ENCODE results near the gene NEDD9.
A peak's percentile ranks its signal among the peaks of the same experiment; 100 is the strongest.

The NEDD9 gene

GRCh38 chr6:11263291-11263775, 30.9 kb upstream of the NEDD9 start:
- no peak overlapping the region for H3K27ac ChIP-seq
- peak; percentile 20 for DNase-seq (ENCODE audit: low read depth, low spot score)

- DNase-seq (ENCODE audit: low read depth, low spot score), result no peak
- no peak overlapping the region for H3K27ac ChIP-seq
Observed at GRCh38 chr6:11262242-11262641, 29.8 kb upstream of the NEDD9 start.

- DNase-seq (ENCODE audit: low read depth, low spot score), result no peak
- no peak overlapping the region for H3K27ac ChIP-seq
Observed at GRCh38 chr6:11260249-11261038, 28.0 kb upstream of the NEDD9 start.

- DNase-seq (ENCODE audit: low read depth, low spot score), result no peak
- no peak overlapping the region for H3K27ac ChIP-seq
Observed at GRCh38 chr6:11258260-11259237, 26.1 kb upstream of the NEDD9 start.

- no peak for DNase-seq (ENCODE audit: low read depth, low spot score)
- no peak overlapping the region for H3K27ac ChIP-seq
Observed at GRCh38 chr6:11255610-11256009, 23.1 kb upstream of the NEDD9 start.

- H3K27ac ChIP-seq, result no peak overlapping the region
- DNase-seq (ENCODE audit: low read depth, low spot score), result no peak
Observed at GRCh38 chr6:11253594-11253993, 21.1 kb upstream of the NEDD9 start.

GRCh38 chr6:11251553-11252360, 19.3 kb upstream of the NEDD9 start:
- peak overlapping the region; percentile 22 for H3K27ac ChIP-seq
- DNase-seq (ENCODE audit: low read depth, low spot score), result no peak

GRCh38 chr6:11250108-11250507, 17.6 kb upstream of the NEDD9 start:
- no peak for DNase-seq (ENCODE audit: low read depth, low spot score)
- H3K27ac ChIP-seq, result no peak overlapping the region

GRCh38 chr6:11248974-11249761, 16.7 kb upstream of the NEDD9 start:
- H3K27ac ChIP-seq, result no peak overlapping the region
- no peak for DNase-seq (ENCODE audit: low read depth, low spot score)

GRCh38 chr6:11246722-11247121, 14.3 kb upstream of the NEDD9 start:
- DNase-seq (ENCODE audit: low read depth, low spot score), result no peak
- no peak overlapping the region for H3K27ac ChIP-seq

- H3K27ac ChIP-seq, result no peak overlapping the region
- DNase-seq (ENCODE audit: low read depth, low spot score), result no peak
Observed at GRCh38 chr6:11245381-11246256, 13.2 kb upstream of the NEDD9 start.

- no peak overlapping the region for H3K27ac ChIP-seq
- no peak for DNase-seq (ENCODE audit: low read depth, low spot score)
Observed at GRCh38 chr6:11244387-11245126, 12.1 kb upstream of the NEDD9 start.

- no peak for DNase-seq (ENCODE audit: low read depth, low spot score)
- H3K27ac ChIP-seq, result no peak overlapping the region
Observed at GRCh38 chr6:11243861-11244260, 11.4 kb upstream of the NEDD9 start.

GRCh38 chr6:11242711-11243110, 10.2 kb upstream of the NEDD9 start:
- H3K27ac ChIP-seq, result no peak overlapping the region
- no peak for DNase-seq (ENCODE audit: low read depth, low spot score)

GRCh38 chr6:11241793-11242201, 9.3 kb upstream of the NEDD9 start:
- H3K27ac ChIP-seq, result no peak overlapping the region
- no peak for DNase-seq (ENCODE audit: low read depth, low spot score)

- H3K27ac ChIP-seq, result no peak overlapping the region
Observed at GRCh38 chr6:11241154-11241792, 8.8 kb upstream of the NEDD9 start.

GRCh38 chr6:11237956-11238355, 5.5 kb upstream of the NEDD9 start:
- no peak for DNase-seq (ENCODE audit: low read depth, low spot score)
- H3K27ac ChIP-seq, result no peak overlapping the region

More at GRCh38 chr6:11241154-11241792, 8.8 kb upstream of the NEDD9 start:
- no peak for DNase-seq (ENCODE audit: low read depth, low spot score)

Data from epithelial cell of prostate (primary cell).